GM18505 (cell line): ENCODE results near the gene SCG2.
"Not testable (repeated sequence)": the region's sequence is repeated elsewhere in the genome, so short reads cannot be mapped to it uniquely, and the experiment has no call there.

Source experiments
- ATAC-seq: cut with Tn5 transposase; IDR thresholded peaks from one replicate; pipeline ENCODE4 v1.9.1; 2021; ENCODE audit not compliant: unreplicated experiment
- POLR2A ChIP-seq: IDR thresholded peaks from 4 replicates; pipeline ENCODE4 v1.6.1; 2011; ENCODE audit warnings: borderline replicate concordance; ENCODE audit not compliant: insufficient read depth, insufficient read length; ENCODE audit errors: extremely low read depth

SCG2 gene

GRCh38 chr2:223599640-223600380 lies 2.4 kb downstream of the SCG2 start:
- TF ChIP-seq POLR2A: no peak
- no peak for ATAC-seq

- no peak for ATAC-seq
- no peak for TF ChIP-seq POLR2A
Measured at GRCh38 chr2:223598994-223599639, 3.0 kb downstream of the SCG2 start.

- no peak for ATAC-seq
- TF ChIP-seq POLR2A: no peak
Measured at GRCh38 chr2:223597076-223597475, 5.1 kb downstream of the SCG2 start.

- no peak for TF ChIP-seq POLR2A
- no peak for ATAC-seq
Measured at GRCh38 chr2:223596208-223596607, 6.0 kb downstream of the SCG2 start.

GRCh38 chr2:223594831-223595230 lies 7.3 kb downstream of the SCG2 start:
- no peak for TF ChIP-seq POLR2A
- no peak for ATAC-seq

- ATAC-seq: no peak
- no peak for TF ChIP-seq POLR2A
Measured at GRCh38 chr2:223594259-223594658, 7.9 kb downstream of the SCG2 start.

- ATAC-seq: not testable (repeated sequence)
Measured at GRCh38 chr2:223592689-223593088, 9.5 kb downstream of the SCG2 start.

GRCh38 chr2:223591596-223591995 lies 10.6 kb downstream of the SCG2 start:
- no peak for ATAC-seq

GRCh38 chr2:223590964-223591363 lies 11.2 kb downstream of the SCG2 start:
- TF ChIP-seq POLR2A: no peak
- no peak for ATAC-seq

More at GRCh38 chr2:223591596-223591995, 10.6 kb downstream of the SCG2 start:
- no peak for TF ChIP-seq POLR2A

GRCh38 chr2:223589901-223590300 lies 12.3 kb downstream of the SCG2 start:
- no peak for TF ChIP-seq POLR2A

GRCh38 chr2:223588251-223588650 lies 13.9 kb downstream of the SCG2 start:
- ATAC-seq: no peak
- TF ChIP-seq POLR2A: no peak

More at GRCh38 chr2:223589901-223590300, 12.3 kb downstream of the SCG2 start:
- no peak for ATAC-seq

GRCh38 chr2:223587301-223587700 lies 14.9 kb downstream of the SCG2 start:
- no peak for TF ChIP-seq POLR2A
- ATAC-seq: no peak

- no peak for TF ChIP-seq POLR2A
- ATAC-seq: no peak
Measured at GRCh38 chr2:223586261-223586660, 15.9 kb downstream of the SCG2 start.

GRCh38 chr2:223585666-223586065 lies 16.5 kb downstream of the SCG2 start:
- TF ChIP-seq POLR2A: no peak
- no peak for ATAC-seq
